B cell (primary cell): Measurements from ENCODE around the gene CCL19. TPM values are rescaled to one million over a fixed set of nuclear protein-coding genes. Genes with fewer than 3 reads are reported as not detected.

Experiments
- polyA plus RNA-seq: library from polyadenylated mRNA; depleted of rRNA; stranded (reverse); fragments of >200 nt; gene quantifications from 2 replicates; pipeline ENCODE4 v1.2.3, GENCODE V29; 2012
- small RNA-seq: library from RNA; depleted of rRNA; stranded (forward); fragments of <200 nt; gene quantifications from one replicate; pipeline ENCODE3, GENCODE V24; 2012; ENCODE audit warnings: low replicate concordance, low read depth; ENCODE audit not compliant: insufficient read length
- total RNA-seq, 2 donors: library from RNA; stranded (reverse); fragments of 120-200 nt in 1 of 2; gene quantifications; 1 replicate in 1 of 2; 2 replicates in 1 of 2; pipeline versions ENCODE4 v1.2.3 to v1.2.4, GENCODE V29; 2013 to 2022

Gene CCL19
- total and polyA plus RNA-seq, 2 donors (not counting 1 experiment from before 2014, with no cell fraction given), result not detected

Small RNAs within 50 kb of the gene (small RNA-seq; reads per million reads assigned to genes)
- gene CCL27, result not detected

Other genes starting within 250 kb of the CCL19 start
- gene FAM219A, start 232.7 kb downstream of the CCL19 start, total RNA-seq, result 16.0 and 17.3 TPM in 2 replicates
- gene FAM219A, start 232.7 kb downstream of the CCL19 start, polyA plus RNA-seq, result 12.6 and 12.9 TPM in 2 replicates
- gene DNAI1, start 232.5 kb downstream of the CCL19 start, total RNA-seq, result not detected in 2 replicates
- not detected in 2 replicates for gene DNAI1, start 232.5 kb downstream of the CCL19 start, polyA plus RNA-seq
- not detected in 2 replicates for gene ENHO, start 168.3 kb downstream of the CCL19 start, total RNA-seq
- gene ENHO, start 168.3 kb downstream of the CCL19 start, polyA plus RNA-seq, result 0.13 TPM in 1 of 2 replicates, not detected in the other
- gene CNTFR, start 101.6 kb downstream of the CCL19 start, total RNA-seq, result not detected in 2 replicates
- gene CNTFR, start 101.6 kb downstream of the CCL19 start, polyA plus RNA-seq, result not detected in 2 replicates
- 20.2 and 21.7 TPM in 2 replicates for gene RPP25L, start 79.2 kb downstream of the CCL19 start, total RNA-seq
- 14.8 and 27.0 TPM in 2 replicates for gene RPP25L, start 79.2 kb downstream of the CCL19 start, polyA plus RNA-seq
- gene DCTN3, start 70.8 kb downstream of the CCL19 start, total RNA-seq, result 48.2 and 55.3 TPM in 2 replicates
- gene DCTN3, start 70.8 kb downstream of the CCL19 start, polyA plus RNA-seq, result 56.4 and 75.0 TPM in 2 replicates
- gene ARID3C, start 62.2 kb downstream of the CCL19 start, total RNA-seq, result not detected in 2 replicates
- gene ARID3C, start 62.2 kb downstream of the CCL19 start, polyA plus RNA-seq, result not detected in 2 replicates
- gene SIGMAR1, start 53.5 kb downstream of the CCL19 start, total RNA-seq, result 21.4 and 23.0 TPM in 2 replicates
- gene SIGMAR1, start 53.5 kb downstream of the CCL19 start, polyA plus RNA-seq, result 18.9 and 30.7 TPM in 2 replicates
- 96.6 and 111 TPM in 2 replicates for gene GALT, start 44.6 kb downstream of the CCL19 start, total RNA-seq
- gene GALT, start 44.6 kb downstream of the CCL19 start, polyA plus RNA-seq, result 163 and 167 TPM in 2 replicates
- 47.3 and 52.1 TPM in 2 replicates for gene IL11RA, start 39.1 kb downstream of the CCL19 start, total RNA-seq
- 58.0 and 69.3 TPM in 2 replicates for gene IL11RA, start 39.1 kb downstream of the CCL19 start, polyA plus RNA-seq
- gene CCL27, start 28.6 kb downstream of the CCL19 start, total RNA-seq, result not detected in 2 replicates
- gene CCL27, start 28.6 kb downstream of the CCL19 start, polyA plus RNA-seq, result not detected in 2 replicates
- gene CCL21, start 18.9 kb upstream of the CCL19 start, total RNA-seq, result not detected in 2 replicates
- gene CCL21, start 18.9 kb upstream of the CCL19 start, polyA plus RNA-seq, result not detected in 2 replicates